PFSK-1 (cell line): Measurements from ENCODE around the gene NMS. TPM values are rescaled to one million over a fixed set of nuclear protein-coding genes. Genes with fewer than 3 reads are reported as not detected.

Experiments used
- FOXP2 ChIP-seq: optimal IDR thresholded peaks from 2 replicates; pipeline ENCODE3; 2011; ENCODE audit warnings: borderline replicate concordance, control low read depth, inconsistent platforms; ENCODE audit not compliant: insufficient read depth; ENCODE audit errors: extremely low read length, extremely low read depth
- POLR2AphosphoS5 ChIP-seq: IDR thresholded peaks from 2 replicates; pipeline ENCODE4 v1.6.1; 2012; ENCODE audit warnings: low read depth, mild to moderate bottlenecking, control low read depth, low read length, moderate library complexity
- REST ChIP-seq, 2 experiments: IDR thresholded peaks; 2 replicates each; pipeline versions ENCODE4 v1.6.1 to v1.8.0; 2011 to 2012; ENCODE audit warnings: low read depth in 2 of 2, low read length in 2 of 2, control low read depth in 1 of 2, inconsistent platforms in 1 of 2, mild to moderate bottlenecking in 1 of 2, moderate library complexity in 1 of 2; ENCODE audit not compliant: insufficient read depth in 1 of 2
- SIN3A ChIP-seq: IDR thresholded peaks from 2 replicates; pipeline ENCODE4 v1.6.1; 2012; ENCODE audit warnings: mild to moderate bottlenecking, low read length, moderate library complexity, borderline replicate concordance; ENCODE audit not compliant: insufficient read depth
- TAF1 ChIP-seq: IDR thresholded peaks from 2 replicates; pipeline ENCODE4 v1.6.1; 2012; ENCODE audit warnings: low read length, control low read depth, borderline replicate concordance; ENCODE audit not compliant: insufficient read depth
- polyA plus RNA-seq: library from polyadenylated mRNA; unstranded; fragments of >200 nt; gene quantifications from one replicate; pipeline ENCODE4 v1.2.1, GENCODE V29; 2012; ENCODE audit warnings: low read depth, missing spikeins; ENCODE audit not compliant: insufficient read length

Gene NMS, protein sequence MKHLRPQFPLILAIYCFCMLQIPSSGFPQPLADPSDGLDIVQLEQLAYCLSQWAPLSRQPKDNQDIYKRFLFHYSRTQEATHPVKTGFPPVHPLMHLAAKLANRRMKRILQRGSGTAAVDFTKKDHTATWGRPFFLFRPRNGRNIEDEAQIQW
- polyA plus RNA-seq = not detected

- no peak for TF ChIP-seq POLR2AphosphoS5
Observed at GRCh38 chr2:100470182-100470581, at the start of gene NMS. TSS of gene NMS (plus strand) at chr2:100470482. CDS start at chr2:100470489, 7 bp downstream.

- TF ChIP-seq POLR2AphosphoS5 (no peak), FOXP2 (no peak), TAF1 (no peak), SIN3A (no peak), REST (IDR thresholded peaks at IDR 0.05; ENCODE audit: insufficient read depth in 1 of 2, low read depth in 2 of 2, low read length in 2 of 2) (no peak)
Observed at GRCh38 chr2:100422320-100423055, 47.8 kb upstream of the NMS start.

GRCh38 chr2:100423631-100424030, 46.7 kb upstream of the NMS start:
- TF ChIP-seq SIN3A = no peak
- no peak for TF ChIP-seq FOXP2
- TF ChIP-seq POLR2AphosphoS5 = no peak

DNA sequence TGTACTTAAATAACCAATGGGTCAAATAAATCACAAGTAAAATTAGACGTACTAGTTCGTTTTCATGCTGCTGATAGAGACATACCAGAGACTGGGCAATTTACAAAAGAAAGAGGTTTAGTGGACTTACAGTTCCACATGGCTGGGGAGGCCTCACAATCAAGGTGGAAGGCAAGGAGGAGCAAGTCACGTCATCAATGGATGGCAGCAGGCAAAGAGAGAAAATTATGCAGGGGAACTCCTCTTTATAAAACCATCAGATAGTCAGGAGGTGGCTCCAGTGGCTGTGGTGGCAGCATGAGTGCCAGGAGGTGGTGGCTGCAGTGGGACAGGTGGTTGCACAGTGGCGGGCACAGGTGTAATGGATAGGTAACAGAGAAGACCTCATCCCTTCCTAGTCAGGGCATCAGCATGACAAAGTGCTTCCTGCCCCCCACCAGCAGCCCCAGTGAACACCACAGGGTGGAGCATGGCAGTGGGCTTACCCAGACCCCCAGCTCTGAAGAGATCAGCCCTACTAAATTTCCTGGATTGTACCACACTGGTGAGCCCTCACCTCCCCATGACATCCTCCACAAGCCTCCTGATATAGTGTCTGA, 45.9 kb upstream of the NMS start:
- no peak for TF ChIP-seq SIN3A
- no peak for TF ChIP-seq FOXP2
- no peak for TF ChIP-seq REST (IDR thresholded peaks at IDR 0.05; ENCODE audit: insufficient read depth in 1 of 2, low read depth in 2 of 2, low read length in 2 of 2)
- no peak for TF ChIP-seq POLR2AphosphoS5
- no peak for TF ChIP-seq TAF1

DNA sequence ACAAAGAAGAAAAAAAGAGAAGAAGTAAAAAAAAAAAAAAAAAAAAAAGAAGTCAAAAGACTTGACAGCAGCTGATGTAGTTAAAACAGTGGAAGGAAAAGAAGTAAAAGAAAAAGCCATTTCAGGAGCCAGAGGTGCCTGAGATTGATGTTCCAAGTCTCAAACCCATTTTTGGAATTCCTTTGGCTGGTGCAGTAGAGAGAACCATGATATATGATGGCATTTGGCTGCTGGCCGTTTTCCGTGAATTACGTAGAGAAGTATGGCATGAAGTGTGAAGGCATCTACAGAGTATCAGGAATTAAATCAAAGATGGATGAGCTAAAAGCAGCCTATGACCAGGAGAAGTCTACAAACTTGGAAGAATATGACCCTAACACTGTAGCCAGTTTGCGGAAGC, 45.2 kb upstream of the NMS start:
- TF ChIP-seq POLR2AphosphoS5 = no peak
- no peak for TF ChIP-seq TAF1
- no peak for TF ChIP-seq FOXP2
- TF ChIP-seq REST (IDR thresholded peaks at IDR 0.05; ENCODE audit: insufficient read depth in 1 of 2, low read depth in 2 of 2, low read length in 2 of 2) = no peak

- TF ChIP-seq FOXP2 = no peak
- TF ChIP-seq REST (IDR thresholded peaks at IDR 0.05; ENCODE audit: insufficient read depth in 1 of 2, low read depth in 2 of 2, low read length in 2 of 2) = no peak
- TF ChIP-seq TAF1 = no peak
- no peak for TF ChIP-seq POLR2AphosphoS5
- TF ChIP-seq SIN3A = no peak
Observed at GRCh38 chr2:100425573-100426383, 44.5 kb upstream of the NMS start.
